ENCODE measurements around the gene CLEC11A. TPM values are rescaled to one million over a fixed set of nuclear protein-coding genes. Genes with fewer than 3 reads are reported as not detected.
A peak's percentile ranks its signal among the peaks of the same experiment; 100 is the strongest.

The CLEC11A gene
- total and polyA plus RNA-seq, 9 of the 15 experiments (the other 6 are each of a cell fraction or from before 2014, with no cell fraction given), result 0.39 to 43.9 (median 3.4) TPM

DNA sequence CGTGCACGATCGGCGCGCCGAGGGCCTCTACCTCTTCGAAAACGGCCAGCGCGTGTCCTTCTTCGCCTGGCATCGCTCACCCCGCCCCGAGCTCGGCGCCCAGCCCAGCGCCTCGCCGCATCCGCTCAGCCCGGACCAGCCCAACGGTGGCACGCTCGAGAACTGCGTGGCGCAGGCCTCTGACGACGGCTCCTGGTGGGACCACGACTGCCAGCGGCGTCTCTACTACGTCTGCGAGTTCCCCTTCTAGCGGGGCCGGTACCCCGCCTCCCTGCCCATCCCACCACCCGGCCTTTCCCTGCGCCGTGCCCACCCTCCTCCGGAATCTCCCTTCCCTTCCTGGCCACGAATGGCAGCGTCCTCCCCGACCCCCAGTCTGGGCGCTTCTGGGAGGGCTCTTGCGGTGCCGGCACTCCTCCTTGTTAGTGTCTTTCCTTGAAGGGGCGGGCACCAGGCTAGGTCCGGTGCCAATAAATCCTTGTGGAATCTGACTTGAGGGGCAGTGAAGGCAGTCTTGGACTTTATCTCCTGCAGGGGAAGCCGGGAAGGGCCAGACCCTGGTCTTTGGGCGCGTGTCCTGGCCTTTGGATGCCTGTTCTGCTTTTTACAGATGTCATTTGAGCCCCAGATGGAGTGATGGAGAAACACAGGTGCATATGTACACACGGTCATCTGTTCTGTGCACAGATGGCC is 2.2 kb downstream of the CLEC11A start (continued):
- TF ChIP-seq RNF219 (CRISPR knock-in tag; IDR thresholded peaks at IDR 0.05), result no peak
- no peak for TF ChIP-seq ILK (tag; IDR thresholded peaks at IDR 0.05; ENCODE audit: borderline replicate concordance, low read depth)
- TF ChIP-seq RHOXF2B (CRISPR knock-in tag; conservative IDR thresholded peaks at IDR 0.05), result no peak
- peak; percentile 31; the same call in 1 of the 2 replicates for TF ChIP-seq GTF2E2 (tag; IDR thresholded peaks at IDR 0.05)
- TF ChIP-seq GTF2B (IDR thresholded peaks at IDR 0.05; ENCODE audit: extremely low read depth, insufficient read length), result no peak
- no peak for TF ChIP-seq NRF1 (conservative IDR thresholded peaks at IDR 0.05 in 1 of 2, IDR thresholded peaks at IDR 0.05 in 1 of 2)
- TF ChIP-seq ESRRB (CRISPR knock-in tag; IDR thresholded peaks at IDR 0.05; ENCODE audit: borderline replicate concordance), result no peak
- TF ChIP-seq HNRNPUL1 (IDR thresholded peaks at IDR 0.05; ENCODE audit: low read length), result no peak
- no peak for TF ChIP-seq TBL1XR1 (IDR thresholded peaks at IDR 0.05; ENCODE audit: low read length in 2 of 2)
- no peak for TF ChIP-seq WHSC1 (IDR thresholded peaks at IDR 0.05; ENCODE audit: low read length)
- TF ChIP-seq POU5F1 (IDR thresholded peaks at IDR 0.05; ENCODE audit: borderline replicate concordance, low read depth, low read length, partially characterized antibody), result no peak
- no peak for TF ChIP-seq CLOCK (CRISPR knock-in tag; IDR thresholded peaks at IDR 0.05; ENCODE audit: borderline replicate concordance)
- no peak for TF ChIP-seq RBM34 (IDR thresholded peaks at IDR 0.05; ENCODE audit: borderline replicate concordance, insufficient read depth, low read length)
- 0 out of 2 replicates have a peak, but pooled peaks have one; percentile 5 for TF ChIP-seq TEAD4 (IDR thresholded peaks at IDR 0.05; ENCODE audit: low read length)
- TF ChIP-seq TEAD4 (CRISPR knock-in tag; IDR thresholded peaks at IDR 0.05; ENCODE audit: borderline replicate concordance), result no peak
- no peak for TF ChIP-seq ZKSCAN3 (CRISPR knock-in tag; IDR thresholded peaks at IDR 0.05)
- no peak; the same call in 1 of the 2 replicates for TF ChIP-seq POLR2A (conservative IDR thresholded peaks at IDR 0.05)
